Loucy (cell line): Measurements from ENCODE around the gene DOCK10.

Experiments
- H2AFZ ChIP-seq: fragments of 200-600 bp; sonication (generic); 2 replicates; pipeline ENCODE4 v1.6.0; 2016; ENCODE audit warnings: antibody characterized with exemption, mild to moderate bottlenecking, low read length, moderate library complexity
- H3F3A ChIP-seq: fragments of 200-600 bp; 2 replicates; pipeline ENCODE4 v1.6.0; 2016; ENCODE audit warnings: antibody characterized with exemption, low read depth, mild to moderate bottlenecking
- H3K27me3 ChIP-seq: fragments of 200-600 bp; sonication (generic); 2 replicates; pipeline ENCODE4 v1.6.1; 2014; ENCODE audit warnings: low read length, mild to moderate bottlenecking; ENCODE audit not compliant: insufficient read depth, poor library complexity, severe bottlenecking
- H3K36me3 ChIP-seq: fragments of 200-600 bp; sonication (generic); 2 replicates; pipeline ENCODE4 v1.6.1; 2016; ENCODE audit warnings: low read length; ENCODE audit not compliant: insufficient read depth
- H3K4me1 ChIP-seq: fragments of 200-600 bp; sonication (generic); 2 replicates; pipeline ENCODE4 v1.5.1; 2014; ENCODE audit warnings: low read length, mild to moderate bottlenecking; ENCODE audit not compliant: insufficient read depth, poor library complexity, severe bottlenecking
- H3K4me2 ChIP-seq: fragments of 200-600 bp; sonication (generic); 2 replicates; pipeline ENCODE4 v1.6.0; 2014; ENCODE audit warnings: antibody characterized with exemption, low read length, low read depth, mild to moderate bottlenecking; ENCODE audit not compliant: poor library complexity, severe bottlenecking
- H3K4me3 ChIP-seq: fragments of 200-600 bp; sonication (generic); 2 replicates; pipeline ENCODE4 v1.5.1; 2014; ENCODE audit warnings: low read length, mild to moderate bottlenecking, mixed read lengths; ENCODE audit not compliant: poor library complexity, severe bottlenecking
- H3K79me2 ChIP-seq: fragments of 200-600 bp; sonication (generic); 2 replicates; pipeline ENCODE4 v1.6.1; 2014; ENCODE audit warnings: low read length; ENCODE audit not compliant: insufficient read depth
- H3K9ac ChIP-seq: fragments of 200-600 bp; sonication (generic); 2 replicates; pipeline ENCODE4 v1.6.0; 2014; ENCODE audit warnings: mild to moderate bottlenecking, low read depth, low read length, moderate library complexity; ENCODE audit not compliant: poor library complexity, severe bottlenecking
- H3K9me2 ChIP-seq: fragments of 200-600 bp; sonication (generic); replicated peaks from 2 replicates; pipeline ENCODE4 v1.6.1; 2016; ENCODE audit warnings: low read depth, low read length, mixed read lengths
- H3K9me3 ChIP-seq: fragments of 200-600 bp; sonication (generic); 2 replicates; pipeline ENCODE4 v1.6.1; 2014; ENCODE audit warnings: mild to moderate bottlenecking, antibody characterized with exemption, low read length, low read depth; ENCODE audit not compliant: insufficient read depth
- H4K20me1 ChIP-seq: fragments of 200-600 bp; sonication (generic); 2 replicates; pipeline ENCODE4 v1.6.0; 2014; ENCODE audit warnings: antibody characterized with exemption, low read length, mild to moderate bottlenecking; ENCODE audit not compliant: insufficient read depth, poor library complexity, severe bottlenecking
- EZH2phosphoT487 ChIP-seq: fragments of 200-600 bp; IDR thresholded peaks from 2 replicates; pipeline ENCODE4 v1.6.1; 2018; ENCODE audit warnings: antibody characterized with exemption, mild to moderate bottlenecking, moderate library complexity, borderline replicate concordance
- TF ChIP-seq, protein P1 (sequence below): fragments of 200-600 bp; sonication (generic); conservative IDR thresholded peaks from 2 replicates; pipeline ENCODE4 v1.5.1; 2014; ENCODE audit warnings: mild to moderate bottlenecking, antibody characterized with exemption, low read length

Gene DOCK10

GRCh38 chr2:224975761-224976160 is 66.5 kb downstream of the DOCK10 start:
- Histone ChIP-seq H3K4me1 (no peaks in the 10 kb centered on the region), H3K27me3 (no peaks in the 10 kb centered on the region), H3K4me2 (no peak overlapping the region), H4K20me1 (no peaks in the 10 kb centered on the region), H2AFZ (no peak overlapping the region), H3K9me3 (no peaks in the 10 kb centered on the region), H3K9ac (no peak overlapping the region), H3K4me3 (no peak overlapping the region), H3K36me3 (no peaks in the 10 kb centered on the region), H3F3A (no peaks in the 10 kb centered on the region), H3K9me2 (no peaks in the 10 kb centered on the region), H3K79me2 (no peaks in the 10 kb centered on the region)
- TF ChIP-seq, protein P1, sequence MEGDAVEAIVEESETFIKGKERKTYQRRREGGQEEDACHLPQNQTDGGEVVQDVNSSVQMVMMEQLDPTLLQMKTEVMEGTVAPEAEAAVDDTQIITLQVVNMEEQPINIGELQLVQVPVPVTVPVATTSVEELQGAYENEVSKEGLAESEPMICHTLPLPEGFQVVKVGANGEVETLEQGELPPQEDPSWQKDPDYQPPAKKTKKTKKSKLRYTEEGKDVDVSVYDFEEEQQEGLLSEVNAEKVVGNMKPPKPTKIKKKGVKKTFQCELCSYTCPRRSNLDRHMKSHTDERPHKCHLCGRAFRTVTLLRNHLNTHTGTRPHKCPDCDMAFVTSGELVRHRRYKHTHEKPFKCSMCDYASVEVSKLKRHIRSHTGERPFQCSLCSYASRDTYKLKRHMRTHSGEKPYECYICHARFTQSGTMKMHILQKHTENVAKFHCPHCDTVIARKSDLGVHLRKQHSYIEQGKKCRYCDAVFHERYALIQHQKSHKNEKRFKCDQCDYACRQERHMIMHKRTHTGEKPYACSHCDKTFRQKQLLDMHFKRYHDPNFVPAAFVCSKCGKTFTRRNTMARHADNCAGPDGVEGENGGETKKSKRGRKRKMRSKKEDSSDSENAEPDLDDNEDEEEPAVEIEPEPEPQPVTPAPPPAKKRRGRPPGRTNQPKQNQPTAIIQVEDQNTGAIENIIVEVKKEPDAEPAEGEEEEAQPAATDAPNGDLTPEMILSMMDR = no peak
- TF ChIP-seq EZH2phosphoT487 = no peak

GRCh38 chr2:224973112-224974016 is 68.9 kb downstream of the DOCK10 start:
- Histone ChIP-seq H3K9me2 (no peaks in the 10 kb centered on the region), H3K27me3 (no peaks in the 10 kb centered on the region), H3K4me1 (peaks cover 4% of the 10 kb centered on the region), H3K36me3 (no peaks in the 10 kb centered on the region), H4K20me1 (no peaks in the 10 kb centered on the region), H2AFZ (no peak overlapping the region), H3K4me3 (no peak overlapping the region), H3K9ac (no peak overlapping the region), H3K4me2 (no peak overlapping the region), H3K79me2 (no peaks in the 10 kb centered on the region), H3K9me3 (no peaks in the 10 kb centered on the region), H3F3A (no peaks in the 10 kb centered on the region)
- TF ChIP-seq, protein P1 = no peak
- no peak for TF ChIP-seq EZH2phosphoT487

DNA sequence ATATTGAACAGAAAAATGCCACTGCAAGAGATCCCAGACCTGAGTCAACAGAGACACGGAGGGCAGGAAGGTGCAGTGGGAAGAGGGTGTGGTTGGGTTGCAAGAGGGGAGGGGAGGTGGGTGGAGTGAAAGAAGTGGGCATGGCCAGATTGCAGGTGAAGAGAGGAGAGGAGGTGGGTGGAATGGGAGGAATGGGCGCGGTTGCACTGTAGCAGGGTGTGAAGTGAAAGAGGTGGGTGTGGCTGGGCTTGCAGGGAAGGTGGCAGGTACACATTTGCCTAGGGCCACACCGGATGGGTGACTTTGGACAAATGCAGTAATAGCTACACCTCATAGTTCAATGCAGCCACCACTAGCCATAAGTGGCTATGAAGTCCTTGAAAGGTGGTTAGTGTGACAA is 71.1 kb downstream of the DOCK10 start:
- Histone ChIP-seq H3F3A (no peaks in the 10 kb centered on the region), H3K9ac (no peak overlapping the region), H3K79me2 (no peaks in the 10 kb centered on the region), H3K27me3 (no peaks in the 10 kb centered on the region), H3K9me2 (no peaks in the 10 kb centered on the region), H2AFZ (no peak overlapping the region), H3K4me1 (peaks cover 9% of the 10 kb centered on the region), H4K20me1 (no peaks in the 10 kb centered on the region), H3K4me2 (no peak overlapping the region), H3K4me3 (no peak overlapping the region), H3K36me3 (no peaks in the 10 kb centered on the region), H3K9me3 (no peaks in the 10 kb centered on the region)
- no peak for TF ChIP-seq EZH2phosphoT487
- TF ChIP-seq, protein P1 = no peak
